Activated CD8-positive, alpha-beta memory T cell treated with anti-CD3 and anti-CD28 coated beads, Interleukin-2, amount 50 U/mL, for 4 hours (primary cell): ENCODE measurements around the gene HIC2.
"Not testable (repeated sequence)": the region's sequence is repeated elsewhere in the genome, so short reads cannot be mapped to it uniquely, and the experiment has no call there.

Source experiments
- DNase-seq: peaks from one replicate; pipeline ENCODE4 v3.0.0-alpha.2; 2020

Gene HIC2

GRCh38 chr22:21450858-21451353, 33.7 kb downstream of the HIC2 start:
- peak; percentile 9 for DNase-seq

GRCh38 chr22:21451545-21452520, 34.7 kb downstream of the HIC2 start:
- DNase-seq: peak; percentile 6

DNA sequence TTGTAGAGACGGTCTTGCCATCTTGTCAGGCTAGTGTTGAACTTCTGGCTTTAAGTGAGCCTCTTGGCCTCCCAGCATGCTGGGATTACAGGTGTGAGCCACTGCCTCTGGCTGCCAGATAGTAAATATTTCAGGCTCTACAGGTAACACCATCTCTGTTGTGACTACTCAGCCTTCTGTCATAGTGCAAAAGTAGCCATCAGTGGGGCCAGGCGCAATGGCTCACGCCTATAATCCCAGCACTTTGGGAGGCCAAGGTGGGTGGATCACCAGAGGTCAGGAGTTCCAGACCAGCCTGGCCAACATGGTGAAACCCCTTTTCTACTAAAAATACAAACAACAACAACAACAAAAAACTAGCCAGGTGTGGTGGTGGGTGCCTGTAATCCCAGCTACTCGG, 35.5 kb downstream of the HIC2 start:
- DNase-seq: peak; percentile 1

- DNase-seq: not testable (repeated sequence)
Observed at GRCh38 chr22:21454998-21455333, 37.8 kb downstream of the HIC2 start.

DNA sequence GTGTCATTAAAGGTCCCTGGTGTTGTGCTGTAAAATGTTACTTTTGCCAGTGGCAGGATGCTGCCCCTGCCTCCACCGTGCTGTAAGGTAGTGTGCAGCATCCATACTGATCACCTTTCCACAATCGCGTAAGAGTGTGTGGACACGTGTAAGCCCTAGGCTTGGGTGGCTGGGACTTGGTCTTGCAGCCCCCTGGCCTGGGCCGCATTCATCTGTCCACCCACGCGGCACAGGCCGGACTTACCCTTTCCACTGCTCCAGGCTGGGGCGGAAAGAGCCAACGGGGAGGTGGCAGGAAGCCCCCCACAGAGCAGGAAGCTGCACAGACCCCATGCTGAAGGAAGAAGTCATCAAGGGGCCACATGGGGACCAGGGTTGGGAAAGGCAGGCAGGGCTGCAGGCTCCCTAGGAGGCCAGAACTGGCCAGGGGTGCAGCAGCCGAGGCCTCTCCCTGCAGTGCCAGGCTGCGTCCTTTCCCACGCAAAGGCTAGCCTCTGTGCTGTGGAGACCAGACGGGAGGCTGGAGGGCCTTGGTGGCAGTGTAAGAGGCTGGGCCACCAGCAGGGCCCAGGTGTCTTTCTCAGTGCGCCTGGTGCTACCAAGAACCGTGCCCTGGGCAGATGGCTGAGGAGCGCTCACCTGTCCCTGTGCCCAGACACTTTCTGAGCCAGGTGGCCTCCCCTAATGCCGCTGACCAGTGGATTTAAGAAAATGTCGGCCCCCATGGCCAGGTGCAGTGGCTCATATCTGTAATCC, 38.3 kb downstream of the HIC2 start:
- peak; percentile 8 for DNase-seq

GRCh38 chr22:21457023-21457787, 40.0 kb downstream of the HIC2 start:
- DNase-seq: no peak

GRCh38 chr22:21462672-21463071, 45.5 kb downstream of the HIC2 start:
- DNase-seq: not testable (repeated sequence)

GRCh38 chr22:21467337-21468193, 50.4 kb downstream of the HIC2 start, which contains the start of gene TMEM191C:
TSS of gene TMEM191C (plus strand) at chr22:21467387. CDS start at chr22:21467460, 73 bp downstream.
- not testable (repeated sequence) for DNase-seq

- DNase-seq: peak; percentile 89
Observed at GRCh38 chr22:21468194-21469096, 51.3 kb downstream of the HIC2 start.

GRCh38 chr22:21469097-21469994, 52.2 kb downstream of the HIC2 start:
- not testable (repeated sequence) for DNase-seq

DNA sequence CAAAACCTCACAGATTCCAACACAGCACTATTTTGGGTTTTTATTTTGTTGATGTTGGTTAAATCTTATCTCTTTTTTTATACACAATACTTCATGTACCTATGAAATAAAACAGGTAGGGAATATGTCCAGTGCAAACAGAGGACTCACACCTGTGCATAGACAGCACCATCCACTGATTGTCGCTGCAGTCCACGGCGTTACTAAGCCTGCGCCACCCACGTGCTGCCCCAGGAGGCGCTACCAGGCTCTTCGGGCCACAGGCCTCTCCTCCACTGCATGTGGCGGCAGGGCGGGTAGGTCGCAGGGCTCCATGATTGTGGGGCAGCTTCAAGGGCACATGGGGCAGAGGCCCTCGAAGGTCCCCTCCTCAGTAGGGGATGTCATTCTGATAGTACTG, 55.8 kb downstream of the HIC2 start:
- DNase-seq: not testable (repeated sequence)

- not testable (repeated sequence) for DNase-seq
Observed at GRCh38 chr22:21473664-21474063, 56.5 kb downstream of the HIC2 start.

- not testable (repeated sequence) for DNase-seq
Observed at GRCh38 chr22:21484039-21484438, 66.9 kb downstream of the HIC2 start.

GRCh38 chr22:21487723-21488122, 70.6 kb downstream of the HIC2 start:
- not testable (repeated sequence) for DNase-seq

DNA sequence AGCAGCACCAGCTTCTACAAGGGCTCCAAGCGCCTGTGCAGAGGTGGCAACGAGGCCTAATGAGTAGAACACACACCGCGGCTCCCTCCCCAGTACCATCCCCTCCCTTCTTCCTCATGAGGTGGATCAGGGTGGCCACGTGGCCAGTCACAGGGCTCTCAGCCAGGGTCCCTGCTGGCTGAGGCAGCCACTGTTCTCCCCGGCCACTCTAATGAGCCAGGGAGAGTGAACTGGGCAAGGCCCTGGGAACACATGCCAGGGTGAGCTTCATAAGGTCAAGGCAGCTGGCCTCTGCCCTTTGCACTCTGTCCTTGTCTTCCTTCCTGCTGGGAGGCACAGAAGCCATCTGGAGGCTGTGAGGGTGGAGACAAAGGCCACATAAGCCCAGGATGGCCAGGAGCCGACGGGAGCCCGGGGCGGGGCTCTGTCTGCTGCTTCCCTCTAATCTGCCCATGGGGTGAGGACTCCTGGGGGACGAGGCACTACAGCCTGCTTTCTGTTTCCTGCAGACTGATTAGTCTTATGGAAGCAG, 72.0 kb downstream of the HIC2 start:
- not testable (repeated sequence) for DNase-seq

- not testable (repeated sequence) for DNase-seq
Observed at GRCh38 chr22:21490556-21490955, 73.4 kb downstream of the HIC2 start.

DNA sequence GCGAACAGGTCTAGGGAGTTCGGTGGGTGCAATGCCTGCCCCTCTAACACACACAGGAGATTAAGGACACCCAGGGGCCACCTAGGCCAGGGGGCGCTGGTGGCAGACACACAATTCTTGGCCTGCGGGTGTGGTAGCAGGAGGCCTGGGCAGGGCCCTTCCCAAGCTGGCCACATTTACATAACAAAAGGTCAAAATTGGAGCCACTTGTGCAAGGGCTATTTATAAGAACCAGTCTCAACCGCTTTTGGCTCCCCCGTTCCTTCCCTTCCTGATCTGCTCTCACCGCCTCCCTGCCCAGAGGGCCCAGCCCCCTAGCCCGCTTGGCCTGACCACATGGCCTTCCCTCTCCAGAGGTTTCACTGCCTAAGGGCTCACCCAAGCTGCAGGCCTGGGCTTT, 75.1 kb downstream of the HIC2 start:
- not testable (repeated sequence) for DNase-seq

DNA sequence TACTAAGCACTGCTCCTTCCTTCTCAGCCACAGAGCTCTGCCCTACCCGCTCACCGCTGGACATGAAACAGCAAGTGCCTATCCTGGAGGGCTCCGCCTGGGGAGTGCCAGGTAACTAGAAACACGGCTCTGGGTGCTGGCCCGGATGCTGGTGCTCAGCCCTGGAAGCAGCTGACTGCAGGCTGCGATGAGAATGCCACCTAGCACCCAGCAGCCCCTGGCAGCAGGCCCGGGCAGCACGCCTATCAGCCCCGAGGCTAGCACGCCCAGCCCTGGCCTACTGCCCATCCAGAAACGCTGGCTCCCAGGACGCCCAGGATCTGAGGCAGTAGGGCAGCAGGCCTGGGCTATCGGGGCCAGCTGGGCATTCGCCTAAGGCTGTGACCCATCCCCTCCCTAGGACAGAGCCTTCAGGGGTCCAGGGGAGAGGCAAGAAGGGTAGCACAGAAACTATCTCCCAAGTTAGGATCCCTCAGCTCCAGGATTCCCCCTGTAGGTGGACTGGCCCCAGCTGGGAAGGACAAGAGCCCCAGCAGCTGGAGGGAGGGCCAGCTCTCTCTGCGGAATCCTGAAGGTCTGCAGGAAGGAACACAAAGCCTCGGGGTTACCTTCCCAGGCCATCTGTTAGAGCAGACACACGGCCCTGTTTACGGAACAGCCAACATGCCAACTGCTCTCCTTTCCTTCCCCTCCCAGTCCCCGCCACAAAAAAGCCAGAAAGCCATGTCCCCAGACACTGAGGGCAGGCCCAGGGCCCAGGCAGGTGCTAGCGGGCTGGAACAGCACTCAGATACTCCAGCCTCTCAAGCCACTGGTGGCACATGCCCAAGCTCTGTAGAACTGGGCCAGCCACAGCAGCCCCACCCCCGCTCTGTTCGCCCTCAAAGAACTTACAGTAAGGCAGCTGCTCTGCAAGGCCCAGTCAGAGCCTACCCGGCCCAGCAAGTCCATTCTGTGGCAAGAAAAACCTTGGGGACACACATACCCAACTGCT, 76.9 kb downstream of the HIC2 start:
- not testable (repeated sequence) for DNase-seq
